ENCODE data around the gene PRDX5. TPM values are rescaled to one million over a fixed set of nuclear protein-coding genes. Genes with fewer than 3 reads are reported as not detected.

Gene PRDX5
- total RNA-seq, 3 donors from 2014 or later: 159 to 512 (median 353) TPM

GRCh38 chr11:64291752-64292459, 26.0 kb upstream of the PRDX5 start:
- H3K9me3 ChIP-seq: no peaks in the 10 kb centered on the region
- intact Hi-C loops (cut with DNase I, micrococcal nuclease): no loop called here
- no peak for TF ChIP-seq CTCF (IDR thresholded peaks at IDR 0.05)
- ATAC-seq (peak; percentile 22), DNase-seq (no peak)
- no peak overlapping the region for H3K4me3 ChIP-seq
- H3K4me1 ChIP-seq (ENCODE audit: low read depth): peaks cover 13% of the 10 kb centered on the region
- H3K36me3 ChIP-seq (ENCODE audit: low read depth): no peaks in the 10 kb centered on the region

- no peak overlapping the region for H3K4me3 ChIP-seq
- H3K36me3 ChIP-seq (ENCODE audit: low read depth): no peaks in the 10 kb centered on the region
- no peaks in the 10 kb centered on the region for H3K9me3 ChIP-seq
- ATAC-seq (peak; percentile 18), DNase-seq (no peak)
- H3K4me1 ChIP-seq (ENCODE audit: low read depth): peaks cover 13% of the 10 kb centered on the region
- TF ChIP-seq CTCF (IDR thresholded peaks at IDR 0.05): no peak
- intact Hi-C loops (cut with DNase I, micrococcal nuclease): no loop called here
Measured at GRCh38 chr11:64292460-64293254, 25.3 kb upstream of the PRDX5 start.

- DNase-seq (no peak), ATAC-seq (no peak)
- intact Hi-C loops (cut with DNase I, micrococcal nuclease): no loop called here
- peaks cover 21% of the 10 kb centered on the region for H3K4me1 ChIP-seq (ENCODE audit: low read depth)
- no peak for TF ChIP-seq CTCF (IDR thresholded peaks at IDR 0.05)
- no peak overlapping the region for H3K4me3 ChIP-seq
- no peaks in the 10 kb centered on the region for H3K9me3 ChIP-seq
- no peaks in the 10 kb centered on the region for H3K36me3 ChIP-seq (ENCODE audit: low read depth)
Measured at GRCh38 chr11:64294774-64295173, 23.1 kb upstream of the PRDX5 start.

DNA sequence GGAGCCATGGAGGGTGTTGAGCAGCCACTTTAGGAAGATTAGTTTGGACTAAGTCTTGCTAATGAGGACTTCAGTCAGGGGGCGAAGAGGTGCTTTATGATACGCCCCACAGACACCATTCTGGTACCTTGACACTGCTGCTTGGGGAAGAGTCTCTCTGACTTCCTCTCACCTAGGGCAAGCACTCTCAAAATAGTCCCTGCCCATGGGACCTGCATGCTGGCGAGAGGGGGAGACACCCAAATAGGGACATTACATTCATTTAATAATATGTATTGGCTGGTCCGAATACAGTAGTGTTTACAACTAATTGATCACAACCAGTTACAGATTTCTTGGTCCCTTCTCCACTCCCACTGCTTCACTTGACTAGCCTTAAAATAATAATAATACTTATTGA, 22.2 kb upstream of the PRDX5 start:
- TF ChIP-seq CTCF (IDR thresholded peaks at IDR 0.05): no peak
- intact Hi-C loops (cut with DNase I, micrococcal nuclease): no loop called here
- ATAC-seq: no peak

GRCh38 chr11:64296236-64296635, 21.7 kb upstream of the PRDX5 start:
- no peaks in the 10 kb centered on the region for H3K9me3 ChIP-seq
- H3K36me3 ChIP-seq (ENCODE audit: low read depth): no peaks in the 10 kb centered on the region
- TF ChIP-seq CTCF (IDR thresholded peaks at IDR 0.05): no peak
- no peak overlapping the region for H3K4me3 ChIP-seq
- intact Hi-C loops (cut with DNase I, micrococcal nuclease): no loop called here
- DNase-seq: no peak
- H3K4me1 ChIP-seq (ENCODE audit: low read depth): peaks cover 35% of the 10 kb centered on the region
- no peak for ATAC-seq

More for the DNA sequence above, 22.2 kb upstream of the PRDX5 start:
- Histone ChIP-seq H3K9me3 (no peaks in the 10 kb centered on the region), H3K4me1 (ENCODE audit: low read depth) (peaks cover 31% of the 10 kb centered on the region), H3K36me3 (ENCODE audit: low read depth) (no peaks in the 10 kb centered on the region), H3K4me3 (no peak overlapping the region)
- DNase-seq: no peak
